ENCODE data around the gene RPS2. TPM values are rescaled to one million over a fixed set of nuclear protein-coding genes. Genes with fewer than 3 reads are reported as not detected.

The RPS2 gene
- total and polyA plus RNA-seq, 8 donors = 1,832 to 2,607 (median 2,226) TPM

GRCh38 chr16:1998852-1999801 is 34.5 kb upstream of the RPS2 start:
- DNase-seq = peak in 1 of 4 donors; percentile 71
- intact Hi-C loops (cut with DNase I) = no loop called here
- H3K36me3 ChIP-seq = peaks cover 0 to 67% of the 10 kb centered on the region in 2 donors
- H3K4me1 ChIP-seq = peaks cover 4 to 10% of the 10 kb centered on the region in 2 donors
- H3K4me3 ChIP-seq = no peak overlapping the region
- no peaks in the 10 kb centered on the region for H3K9me3 ChIP-seq
- no peak for ATAC-seq
- H3K27ac ChIP-seq = no peak overlapping the region
- H3K27me3 ChIP-seq = no peaks in the 10 kb centered on the region
- TF ChIP-seq CTCF (IDR thresholded peaks at IDR 0.05) = no peak

GRCh38 chr16:1998360-1998835 is 33.8 kb upstream of the RPS2 start:
- no peaks in the 10 kb centered on the region for H3K9me3 ChIP-seq
- H3K27ac ChIP-seq = no peak overlapping the region
- H3K36me3 ChIP-seq = peaks cover 0 to 65% of the 10 kb centered on the region in 2 donors
- H3K4me1 ChIP-seq = peaks cover 0 to 2% of the 10 kb centered on the region in 2 donors
- DNase-seq (no peak), ATAC-seq (no peak)
- no peaks in the 10 kb centered on the region for H3K27me3 ChIP-seq
- no peak overlapping the region for H3K4me3 ChIP-seq
- no peak for TF ChIP-seq CTCF (IDR thresholded peaks at IDR 0.05)
- intact Hi-C loops (cut with DNase I) = no loop called here

- intact Hi-C loops (cut with DNase I) = no loop called here
- peaks cover 0 to 59% of the 10 kb centered on the region in 2 donors for H3K36me3 ChIP-seq
- no peak overlapping the region for H3K27ac ChIP-seq
- DNase-seq = no peak
- H3K9me3 ChIP-seq = no peaks in the 10 kb centered on the region
- TF ChIP-seq CTCF (IDR thresholded peaks at IDR 0.05) = no peak
- H3K27me3 ChIP-seq = no peaks in the 10 kb centered on the region
- peaks cover 0 to 5% of the 10 kb centered on the region in 2 donors for H3K4me1 ChIP-seq
- H3K4me3 ChIP-seq = no peak overlapping the region
- no peak for ATAC-seq
These were observed 33.1 kb upstream of the RPS2 start for GRCh38 chr16:1997494-1998359.

DNA sequence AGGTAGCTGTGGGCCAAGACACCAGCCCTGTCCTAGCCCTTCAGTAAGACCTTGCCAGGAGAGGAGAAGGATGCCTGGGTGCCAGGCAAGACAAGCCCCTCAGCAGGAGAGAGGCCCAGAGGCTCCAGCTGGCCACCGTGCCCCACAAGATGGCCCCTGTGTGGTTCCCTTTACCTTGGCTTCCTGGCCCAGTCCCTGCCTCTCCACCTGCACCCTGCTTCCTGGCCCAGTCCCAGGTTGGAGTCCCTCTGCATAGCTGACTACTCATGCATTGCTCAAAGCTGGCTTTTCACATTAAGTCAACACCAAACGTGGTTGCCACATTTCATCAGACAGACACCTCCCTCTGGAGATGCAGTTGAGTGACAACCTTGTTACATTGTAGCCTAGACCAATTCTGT is 29.1 kb upstream of the RPS2 start:
- DNase-seq (no peak), ATAC-seq (no peak)
- intact Hi-C loops (cut with DNase I) = no loop called here
- Histone ChIP-seq H3K4me1 (peaks cover 17 to 37% of the 10 kb centered on the region in 2 donors), H3K9me3 (peaks cover 0 to 5% of the 10 kb centered on the region in 2 donors), H3K36me3 (peaks cover 0 to 19% of the 10 kb centered on the region in 2 donors), H3K4me3 (no peak overlapping the region), H3K27me3 (peaks cover 24 to 32% of the 10 kb centered on the region in 2 donors), H3K27ac (no peak overlapping the region)
- no peak for TF ChIP-seq CTCF (IDR thresholded peaks at IDR 0.05)
